NB4 (cell line): ENCODE data around the gene SFI1.

Experiments used
- DNase-seq: peaks from one replicate; pipeline ENCODE4 v3.0.0; 2010; ENCODE audit warnings: low read depth
- H3K4me3 ChIP-seq: one replicate; pipeline ENCODE4 v1.5.1; 2011; ENCODE audit warnings: mild to moderate bottlenecking, low read depth, low read length, moderate library complexity
- CTCF ChIP-seq: IDR thresholded peaks from one replicate; pipeline ENCODE4 v1.5.1; 2012; ENCODE audit warnings: low read depth, low read length
- MAX ChIP-seq: IDR thresholded peaks from 2 replicates; pipeline ENCODE4 v1.6.1; 2011; ENCODE audit warnings: low read depth, low read length
- MYC ChIP-seq: IDR thresholded peaks from 2 replicates; pipeline ENCODE4 v1.6.1; 2011; ENCODE audit warnings: low read depth, low read length
- POLR2A ChIP-seq: IDR thresholded peaks from 2 replicates; pipeline ENCODE4 v1.6.1; 2011; ENCODE audit warnings: mild to moderate bottlenecking; ENCODE audit not compliant: insufficient read length; ENCODE audit errors: extremely low read depth

Gene SFI1

GRCh38 chr22:31595271-31595670, 98.9 kb downstream of the SFI1 start:
- TF ChIP-seq MAX (no peak), CTCF (no peak), MYC (no peak), POLR2A (no peak)
- no peak for DNase-seq

GRCh38 chr22:31602259-31602952, 106.1 kb downstream of the SFI1 start:
- no peak overlapping the region for H3K4me3 ChIP-seq
- no peak for TF ChIP-seq MAX
- no peak for TF ChIP-seq MYC
- no peak for TF ChIP-seq CTCF
- DNase-seq, result no peak

More at GRCh38 chr22:31595271-31595670, 98.9 kb downstream of the SFI1 start:
- H3K4me3 ChIP-seq, result no peak overlapping the region

- TF ChIP-seq MAX (no peak), CTCF (no peak), POLR2A (no peak), MYC (no peak)
- H3K4me3 ChIP-seq, result no peak overlapping the region
- DNase-seq, result no peak
Measured at GRCh38 chr22:31603081-31603525, 106.8 kb downstream of the SFI1 start.

- H3K4me3 ChIP-seq, result no peak overlapping the region
- no peak for DNase-seq
- TF ChIP-seq MAX, result no peak
Measured at GRCh38 chr22:31603574-31603973, 107.2 kb downstream of the SFI1 start.

GRCh38 chr22:31604137-31604705, 107.9 kb downstream of the SFI1 start:
- H3K4me3 ChIP-seq, result no peak overlapping the region
- no peak for TF ChIP-seq CTCF
- TF ChIP-seq MYC, result no peak
- TF ChIP-seq MAX, result no peak
- no peak for TF ChIP-seq POLR2A
- DNase-seq, result no peak
